Liver (tissue), 3 donors: ENCODE data around the gene XPR1.

Source experiments
- TF ChIP-seq, protein P1 (sequence below): IDR thresholded peaks from 2 replicates; pipeline ENCODE4 v1.6.1; 2016; ENCODE audit warnings: antibody characterized with exemption
- TF ChIP-seq, protein P2 (sequence below): IDR thresholded peaks from 2 replicates; pipeline ENCODE4 v1.6.1; 2016; ENCODE audit warnings: antibody characterized with exemption, mild to moderate bottlenecking
- TF ChIP-seq, protein P3 (sequence below): fragments of 150-350 bp; IDR thresholded peaks from 2 replicates; pipeline ENCODE4 v1.5.1; 2017; ENCODE audit warnings: improper control_type of control experiment, low read depth, low read length; ENCODE audit not compliant: missing input control
- donor health status: healthy.
- donor health status: healthy.

GRCh38 chr1:180615493-180616290 lies 16.1 kb upstream of the XPR1 start:
- TF ChIP-seq, protein P1, sequence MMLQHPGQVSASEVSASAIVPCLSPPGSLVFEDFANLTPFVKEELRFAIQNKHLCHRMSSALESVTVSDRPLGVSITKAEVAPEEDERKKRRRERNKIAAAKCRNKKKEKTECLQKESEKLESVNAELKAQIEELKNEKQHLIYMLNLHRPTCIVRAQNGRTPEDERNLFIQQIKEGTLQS: no peak
- TF ChIP-seq, protein P2, sequence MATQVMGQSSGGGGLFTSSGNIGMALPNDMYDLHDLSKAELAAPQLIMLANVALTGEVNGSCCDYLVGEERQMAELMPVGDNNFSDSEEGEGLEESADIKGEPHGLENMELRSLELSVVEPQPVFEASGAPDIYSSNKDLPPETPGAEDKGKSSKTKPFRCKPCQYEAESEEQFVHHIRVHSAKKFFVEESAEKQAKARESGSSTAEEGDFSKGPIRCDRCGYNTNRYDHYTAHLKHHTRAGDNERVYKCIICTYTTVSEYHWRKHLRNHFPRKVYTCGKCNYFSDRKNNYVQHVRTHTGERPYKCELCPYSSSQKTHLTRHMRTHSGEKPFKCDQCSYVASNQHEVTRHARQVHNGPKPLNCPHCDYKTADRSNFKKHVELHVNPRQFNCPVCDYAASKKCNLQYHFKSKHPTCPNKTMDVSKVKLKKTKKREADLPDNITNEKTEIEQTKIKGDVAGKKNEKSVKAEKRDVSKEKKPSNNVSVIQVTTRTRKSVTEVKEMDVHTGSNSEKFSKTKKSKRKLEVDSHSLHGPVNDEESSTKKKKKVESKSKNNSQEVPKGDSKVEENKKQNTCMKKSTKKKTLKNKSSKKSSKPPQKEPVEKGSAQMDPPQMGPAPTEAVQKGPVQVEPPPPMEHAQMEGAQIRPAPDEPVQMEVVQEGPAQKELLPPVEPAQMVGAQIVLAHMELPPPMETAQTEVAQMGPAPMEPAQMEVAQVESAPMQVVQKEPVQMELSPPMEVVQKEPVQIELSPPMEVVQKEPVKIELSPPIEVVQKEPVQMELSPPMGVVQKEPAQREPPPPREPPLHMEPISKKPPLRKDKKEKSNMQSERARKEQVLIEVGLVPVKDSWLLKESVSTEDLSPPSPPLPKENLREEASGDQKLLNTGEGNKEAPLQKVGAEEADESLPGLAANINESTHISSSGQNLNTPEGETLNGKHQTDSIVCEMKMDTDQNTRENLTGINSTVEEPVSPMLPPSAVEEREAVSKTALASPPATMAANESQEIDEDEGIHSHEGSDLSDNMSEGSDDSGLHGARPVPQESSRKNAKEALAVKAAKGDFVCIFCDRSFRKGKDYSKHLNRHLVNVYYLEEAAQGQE: no peak
- TF ChIP-seq, protein P3, sequence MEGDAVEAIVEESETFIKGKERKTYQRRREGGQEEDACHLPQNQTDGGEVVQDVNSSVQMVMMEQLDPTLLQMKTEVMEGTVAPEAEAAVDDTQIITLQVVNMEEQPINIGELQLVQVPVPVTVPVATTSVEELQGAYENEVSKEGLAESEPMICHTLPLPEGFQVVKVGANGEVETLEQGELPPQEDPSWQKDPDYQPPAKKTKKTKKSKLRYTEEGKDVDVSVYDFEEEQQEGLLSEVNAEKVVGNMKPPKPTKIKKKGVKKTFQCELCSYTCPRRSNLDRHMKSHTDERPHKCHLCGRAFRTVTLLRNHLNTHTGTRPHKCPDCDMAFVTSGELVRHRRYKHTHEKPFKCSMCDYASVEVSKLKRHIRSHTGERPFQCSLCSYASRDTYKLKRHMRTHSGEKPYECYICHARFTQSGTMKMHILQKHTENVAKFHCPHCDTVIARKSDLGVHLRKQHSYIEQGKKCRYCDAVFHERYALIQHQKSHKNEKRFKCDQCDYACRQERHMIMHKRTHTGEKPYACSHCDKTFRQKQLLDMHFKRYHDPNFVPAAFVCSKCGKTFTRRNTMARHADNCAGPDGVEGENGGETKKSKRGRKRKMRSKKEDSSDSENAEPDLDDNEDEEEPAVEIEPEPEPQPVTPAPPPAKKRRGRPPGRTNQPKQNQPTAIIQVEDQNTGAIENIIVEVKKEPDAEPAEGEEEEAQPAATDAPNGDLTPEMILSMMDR: no peak
